GM12878 (cell line): ENCODE measurements around the gene CTAG1A.
"Not testable (repeated sequence)": the region's sequence is repeated elsewhere in the genome, so short reads cannot be mapped to it uniquely, and the experiment has no call there.

ENCODE experiments used
- CHD1 ChIP-seq: IDR thresholded peaks from 2 replicates; pipeline ENCODE4 v1.6.1; 2012; ENCODE audit warnings: low read depth, low read length, improper control_type of control experiment
- CTCF ChIP-seq, 3 experiments: IDR thresholded peaks in 2 of 3; conservative IDR thresholded peaks in 1 of 3; 2 replicates each; pipeline ENCODE4 v1.5.1; 2011; ENCODE audit warnings: low read depth in 3 of 3, low read length in 3 of 3, mild to moderate bottlenecking in 3 of 3, control low read depth in 2 of 3, moderate library complexity in 2 of 3, inconsistent platforms in 1 of 3, mixed read lengths in 1 of 3; ENCODE audit not compliant: control insufficient read depth in 2 of 3, insufficient read depth in 1 of 3; ENCODE audit errors: extremely low read depth in 1 of 3
- EZH2 ChIP-seq: IDR thresholded peaks from 2 replicates; pipeline ENCODE4 v1.6.1; 2012; ENCODE audit warnings: low read depth, mild to moderate bottlenecking, control low read depth, inconsistent platforms, low read length, borderline replicate concordance; ENCODE audit not compliant: control insufficient read depth
- TAF1 ChIP-seq: IDR thresholded peaks from 2 replicates; pipeline ENCODE4 v1.6.1; 2011; ENCODE audit warnings: mild to moderate bottlenecking, low read depth, low read length, borderline replicate concordance

- TF ChIP-seq CHD1; CTCF (IDR thresholded peaks at IDR 0.05 in 2 of 3, conservative IDR thresholded peaks at IDR 0.05 in 1 of 3; ENCODE audit: control insufficient read depth in 2 of 3, extremely low read depth in 1 of 3, insufficient read depth in 1 of 3, low read depth in 3 of 3, low read length in 3 of 3); EZH2; TAF1: not testable (repeated sequence)
Observed at GRCh38 chrX:154562295-154562694, 22.6 kb upstream of the CTAG1A start.
